Muscle layer of colon (tissue), 2 donors: Measurements from ENCODE around the gene MDM4.
"Not testable (repeated sequence)": the region's sequence is repeated elsewhere in the genome, so short reads cannot be mapped to it uniquely, and the experiment has no call there.

Source experiments
- H3K27ac ChIP-seq: one replicate; pipeline ENCODE4 v1.7.0; 2013; ENCODE audit warnings: low read depth, mild to moderate bottlenecking, low read length, moderate library complexity
- H3K27me3 ChIP-seq, 2 donors: one replicate each; pipeline ENCODE4 v1.7.0; 2013; ENCODE audit warnings: low read length in 2 of 2, mild to moderate bottlenecking in 2 of 2; ENCODE audit not compliant: insufficient read depth in 2 of 2, control insufficient read depth in 1 of 2
- H3K36me3 ChIP-seq: one replicate; pipeline ENCODE4 v1.7.0; 2013; ENCODE audit warnings: mild to moderate bottlenecking, low read length; ENCODE audit not compliant: insufficient read depth
- H3K4me1 ChIP-seq: one replicate; pipeline ENCODE4 v1.7.0; 2013; ENCODE audit warnings: mild to moderate bottlenecking, low read length; ENCODE audit not compliant: insufficient read depth
- H3K4me3 ChIP-seq, 2 donors: one replicate each; pipeline ENCODE4 v1.7.0; 2013; ENCODE audit warnings: low read length in 2 of 2, low read depth in 1 of 2, mild to moderate bottlenecking in 1 of 2, moderate library complexity in 1 of 2
- H3K9ac ChIP-seq: one replicate; pipeline ENCODE4 v1.7.0; 2013; ENCODE audit warnings: low read length
- H3K9me3 ChIP-seq: one replicate; pipeline ENCODE4 v1.7.0; 2013; ENCODE audit warnings: mild to moderate bottlenecking, low read length
- donor health status: abdominal sarcoma.
- donor health status: Adenocarcinoma of cecum.

Gene MDM4

DNA sequence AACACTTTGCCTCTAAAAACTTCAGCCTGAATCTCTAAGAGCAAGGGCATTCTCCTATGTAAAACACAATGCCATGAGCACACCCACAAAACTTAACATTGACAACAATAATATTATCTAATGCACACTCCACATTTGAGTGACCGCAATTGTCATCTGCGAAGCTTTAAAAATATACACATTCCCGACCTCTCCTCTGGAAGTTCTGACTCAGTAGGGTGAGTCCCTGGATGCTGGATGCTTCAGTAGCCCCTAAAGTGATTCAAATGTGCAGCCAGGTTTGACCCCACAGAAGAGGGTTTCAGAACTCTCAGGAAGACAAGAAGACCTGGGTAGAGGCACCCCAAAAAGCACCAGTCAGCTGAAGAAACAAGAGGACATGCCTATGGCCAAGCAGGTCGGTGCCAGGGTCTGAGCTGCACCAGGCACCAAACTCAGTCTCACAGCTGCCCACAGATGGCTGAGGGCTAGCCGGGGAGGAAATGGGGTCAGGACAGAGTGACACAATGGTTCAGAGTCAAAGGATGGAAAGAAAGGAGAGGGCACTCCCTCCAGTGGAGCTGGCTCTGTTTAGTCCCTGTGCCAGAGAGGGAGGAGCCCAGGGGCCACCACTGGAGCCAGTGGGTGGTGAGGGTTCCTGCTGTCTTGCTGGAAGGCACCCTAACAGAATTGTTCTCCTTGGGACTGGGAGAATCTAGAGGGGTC lies 39.0 kb upstream of the MDM4 start:
- H3K9me3 ChIP-seq: no peaks in the 10 kb centered on the region
- H3K36me3 ChIP-seq: no peaks in the 10 kb centered on the region
- no peak overlapping the region for H3K9ac ChIP-seq
- H3K4me1 ChIP-seq: peaks cover 46% of the 10 kb centered on the region
- H3K27ac ChIP-seq: no peak overlapping the region
- peak overlapping the region in 1 of 2 donors; percentile 2 for H3K4me3 ChIP-seq
- H3K27me3 ChIP-seq: no peaks in the 10 kb centered on the region

DNA sequence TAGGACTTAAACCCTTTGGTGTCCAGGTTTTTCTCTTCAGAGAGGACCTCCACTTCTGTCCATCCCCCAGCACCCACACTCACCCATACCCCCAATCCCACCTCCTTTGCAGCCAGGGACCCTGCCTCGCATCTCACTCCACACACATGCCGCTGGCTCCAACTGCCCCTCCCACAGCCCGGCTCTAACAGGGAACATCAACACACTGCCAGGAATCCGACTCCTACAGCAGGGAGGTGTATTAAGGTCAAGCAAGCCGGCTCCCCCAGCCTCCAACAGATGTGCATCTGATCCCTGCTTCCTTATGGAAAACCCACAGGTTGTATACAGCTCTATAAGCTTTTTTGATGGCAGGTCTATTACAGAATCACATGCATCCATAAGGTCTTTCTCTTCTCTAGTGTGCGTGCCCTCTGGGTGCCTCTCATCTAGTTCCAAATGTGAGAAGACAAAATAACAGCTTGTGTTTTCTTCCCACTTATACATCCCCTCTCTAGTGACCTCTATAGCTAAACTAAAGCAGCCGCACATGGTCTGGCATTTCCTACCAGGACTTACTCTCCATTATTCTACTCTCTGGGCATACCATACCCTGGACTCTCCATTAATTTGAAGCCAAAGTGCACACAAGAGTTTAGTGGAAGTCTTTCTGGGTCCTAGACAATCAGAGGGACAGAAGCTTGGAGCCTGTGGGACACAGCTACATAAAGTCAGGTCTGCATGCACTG lies 37.9 kb upstream of the MDM4 start:
- no peaks in the 10 kb centered on the region for H3K36me3 ChIP-seq
- no peak overlapping the region for H3K9ac ChIP-seq
- H3K4me3 ChIP-seq: no peak overlapping the region
- H3K9me3 ChIP-seq: no peaks in the 10 kb centered on the region
- peaks cover 54% of the 10 kb centered on the region for H3K4me1 ChIP-seq
- no peak overlapping the region for H3K27ac ChIP-seq
- no peaks in the 10 kb centered on the region for H3K27me3 ChIP-seq

DNA sequence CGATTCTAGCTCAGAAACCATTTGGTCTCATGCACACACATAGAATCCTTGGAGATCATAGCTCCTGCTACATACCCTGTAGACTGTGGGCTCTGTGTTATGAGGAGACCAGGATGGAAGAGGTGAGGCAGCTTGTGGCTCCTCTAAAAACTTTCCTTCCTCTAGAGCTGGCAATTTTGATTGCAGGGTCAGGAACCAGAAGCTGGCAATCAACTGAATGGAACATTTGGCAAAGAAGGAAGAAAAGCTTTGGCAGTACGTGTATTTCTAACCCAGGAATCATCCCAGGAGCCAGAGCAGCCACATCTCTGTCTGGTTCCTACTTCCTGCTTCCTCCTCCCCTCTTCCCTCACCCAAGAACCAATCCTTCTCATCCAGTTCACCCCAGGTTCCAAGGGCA lies 37.3 kb upstream of the MDM4 start:
- H3K4me3 ChIP-seq: no peak overlapping the region
- no peak overlapping the region for H3K27ac ChIP-seq
- no peak overlapping the region for H3K9ac ChIP-seq

DNA sequence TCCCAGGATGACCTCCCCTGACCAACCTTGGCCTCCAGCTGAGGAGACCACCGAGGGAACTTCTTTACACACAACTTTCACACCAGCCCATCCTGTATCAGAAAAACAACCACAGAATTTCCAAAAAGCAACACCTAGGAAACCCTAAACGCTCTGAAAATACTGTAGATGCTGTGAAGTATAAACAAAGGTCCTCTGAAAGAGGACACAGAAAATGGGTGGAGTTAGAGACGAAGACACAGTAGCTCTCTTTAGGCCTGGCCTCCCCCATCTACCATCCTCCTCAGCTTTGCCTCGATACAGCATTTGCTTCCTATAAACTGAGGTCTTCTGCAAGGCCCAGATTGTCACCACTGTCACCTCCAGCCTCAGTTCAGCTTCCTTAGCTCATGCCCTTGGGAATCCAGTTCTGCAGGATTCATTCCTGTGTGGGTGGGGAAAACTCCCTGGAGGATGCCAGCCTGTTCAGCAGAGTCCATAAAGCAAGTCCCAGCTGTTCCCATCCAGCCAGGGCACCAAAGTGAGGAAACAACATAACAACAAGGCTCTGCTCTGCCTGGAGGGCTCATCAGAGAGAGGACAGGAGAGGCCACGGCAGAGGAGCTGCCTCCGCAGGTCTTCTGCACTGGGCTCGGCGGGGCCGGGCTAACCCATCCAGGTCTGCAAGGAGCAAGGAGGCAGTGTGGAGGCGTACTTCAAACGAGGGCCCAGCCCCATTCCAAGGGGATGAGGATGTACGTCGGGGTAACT lies 36.6 kb upstream of the MDM4 start:
- Histone ChIP-seq H3K9me3 (no peaks in the 10 kb centered on the region), H3K4me3 (no peak overlapping the region), H3K9ac (no peak overlapping the region), H3K36me3 (no peaks in the 10 kb centered on the region), H3K27me3 (no peaks in the 10 kb centered on the region), H3K4me1 (peaks cover 54% of the 10 kb centered on the region), H3K27ac (no peak overlapping the region)

More for the DNA sequence above, 37.3 kb upstream of the MDM4 start:
- no peaks in the 10 kb centered on the region for H3K27me3 ChIP-seq
- H3K9me3 ChIP-seq: no peaks in the 10 kb centered on the region
- H3K4me1 ChIP-seq: peaks cover 54% of the 10 kb centered on the region
- H3K36me3 ChIP-seq: no peaks in the 10 kb centered on the region

DNA sequence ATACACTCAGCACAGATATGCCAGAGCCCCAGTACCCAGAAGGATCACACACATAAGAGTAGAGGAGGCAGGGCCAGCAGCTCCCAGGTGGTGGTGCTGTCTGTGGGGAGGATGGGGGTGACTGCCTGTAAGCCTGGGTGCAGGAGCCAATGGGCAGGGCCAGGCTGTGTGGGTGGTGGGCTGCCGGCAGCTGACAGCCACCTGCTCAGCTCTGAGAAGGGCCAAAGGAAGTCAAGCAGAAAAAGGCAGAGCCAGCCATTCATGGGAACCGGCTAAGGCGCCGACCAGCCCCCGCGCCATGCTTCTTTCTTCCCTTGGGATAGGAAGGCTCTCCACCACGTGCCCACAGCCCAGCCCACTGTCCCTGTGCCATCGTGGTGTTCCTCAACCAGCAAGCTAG lies 35.7 kb upstream of the MDM4 start:
- no peak overlapping the region for H3K27ac ChIP-seq

DNA sequence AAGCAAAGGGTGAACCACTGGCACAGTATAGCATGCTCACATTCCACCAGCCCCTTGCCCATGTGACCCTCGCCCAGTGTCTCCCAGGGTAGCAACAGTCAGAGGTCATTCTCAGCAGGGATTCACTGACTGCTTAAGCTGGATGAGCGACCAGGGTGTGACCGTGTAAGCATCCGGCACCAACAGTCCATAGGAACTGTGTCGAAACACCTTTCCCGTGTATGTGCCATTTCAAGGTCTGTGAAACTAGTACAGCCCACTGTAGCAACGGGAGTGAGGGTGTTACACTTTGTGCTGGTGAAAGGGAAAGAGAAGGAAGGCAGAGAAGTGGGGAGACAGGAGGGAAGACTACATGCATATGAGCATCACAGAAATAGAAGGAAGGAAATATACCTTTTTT lies 32.4 kb upstream of the MDM4 start:
- Histone ChIP-seq H3K27me3 (no peaks in the 10 kb centered on the region), H3K9me3 (no peaks in the 10 kb centered on the region), H3K27ac (no peak overlapping the region), H3K36me3 (no peaks in the 10 kb centered on the region), H3K9ac (no peak overlapping the region), H3K4me1 (peaks cover 29% of the 10 kb centered on the region), H3K4me3 (no peak overlapping the region)

More for the DNA sequence above, 35.7 kb upstream of the MDM4 start:
- H3K27me3 ChIP-seq: no peaks in the 10 kb centered on the region
- no peak overlapping the region for H3K9ac ChIP-seq
- no peaks in the 10 kb centered on the region for H3K9me3 ChIP-seq
- peaks cover 54% of the 10 kb centered on the region for H3K4me1 ChIP-seq
- no peaks in the 10 kb centered on the region for H3K36me3 ChIP-seq
- no peak overlapping the region for H3K4me3 ChIP-seq

DNA sequence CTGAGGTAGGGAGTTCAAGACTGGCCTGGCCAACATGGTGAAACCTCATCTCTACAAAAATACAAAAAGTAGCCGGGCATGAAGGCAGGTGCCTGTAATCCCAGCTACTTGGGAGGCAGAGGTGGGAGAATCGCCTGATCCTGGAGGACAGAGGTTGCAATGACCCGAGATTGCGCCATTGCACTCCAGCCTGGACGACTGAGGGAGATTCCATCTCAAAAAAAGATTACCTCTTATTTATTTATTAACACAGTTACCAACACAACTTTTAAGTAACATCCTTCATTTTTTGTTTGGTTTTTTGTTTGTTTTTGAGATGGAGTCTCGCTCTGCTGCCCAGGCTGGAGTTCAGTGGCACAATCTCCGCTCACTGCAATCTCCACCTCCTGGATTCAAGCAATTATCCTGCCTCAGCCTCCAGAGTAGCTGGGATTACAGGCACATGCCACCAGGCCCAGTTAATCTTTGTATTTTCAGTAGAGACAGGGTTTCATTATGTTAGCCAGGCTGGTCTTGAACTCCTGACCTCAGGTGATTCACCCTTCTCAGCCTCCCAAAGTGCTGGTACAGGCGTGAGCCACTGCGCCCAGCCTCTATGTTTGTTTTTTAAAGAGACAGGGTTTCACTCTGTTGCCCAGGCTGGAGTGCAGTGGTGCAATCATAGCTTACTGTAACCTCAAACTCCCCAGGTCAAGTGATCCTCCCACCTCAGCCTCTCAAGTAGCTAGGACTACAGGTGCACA lies 29.5 kb upstream of the MDM4 start:
- H3K36me3 ChIP-seq, H3K9ac ChIP-seq, H3K27ac ChIP-seq, H3K9me3 ChIP-seq, H3K27me3 ChIP-seq, H3K4me3 ChIP-seq: not testable (repeated sequence)
- H3K4me1 ChIP-seq: peaks cover 16% of the 10 kb centered on the region

DNA sequence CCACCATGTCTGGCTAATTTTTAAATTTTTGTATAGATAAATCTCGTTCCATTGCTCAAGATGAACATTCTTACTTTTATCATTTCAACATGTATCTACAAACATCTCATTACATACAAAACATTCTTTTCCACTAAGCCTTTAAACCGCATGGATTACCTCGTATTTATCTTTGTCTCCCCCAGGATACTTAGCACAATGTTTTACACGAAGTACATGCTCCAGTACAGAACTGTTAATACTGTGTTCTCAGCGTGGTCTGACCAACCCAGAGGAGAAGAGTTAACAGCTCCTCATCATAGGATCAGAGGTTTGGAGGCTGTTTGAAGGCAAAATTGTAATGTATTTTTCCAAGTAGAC lies 29.0 kb upstream of the MDM4 start:
- Histone ChIP-seq H3K9me3 (no peaks in the 10 kb centered on the region), H3K36me3 (no peaks in the 10 kb centered on the region), H3K27ac (no peak overlapping the region), H3K27me3 (no peaks in the 10 kb centered on the region), H3K4me1 (peaks cover 16% of the 10 kb centered on the region), H3K4me3 (no peak overlapping the region), H3K9ac (no peak overlapping the region)

DNA sequence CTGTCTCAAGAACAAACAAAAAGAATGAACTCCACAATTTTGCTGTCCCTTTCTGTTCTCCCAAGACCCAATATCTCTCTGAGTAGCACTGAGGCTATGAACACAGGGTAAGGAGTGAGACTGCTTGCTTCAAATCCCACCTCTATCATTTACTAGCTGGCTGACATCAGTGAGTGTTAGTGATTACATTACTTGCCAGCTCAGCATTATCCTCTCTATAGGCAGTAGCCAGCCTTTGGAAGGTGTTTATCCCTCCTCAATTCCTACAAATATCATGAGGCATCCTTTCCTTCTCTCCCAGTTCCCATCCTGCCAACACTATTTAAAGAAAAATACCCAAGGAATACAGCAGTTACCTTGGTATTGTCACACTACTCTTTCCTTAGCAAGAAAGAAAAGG lies 24.6 kb upstream of the MDM4 start:
- H3K27me3 ChIP-seq: no peaks in the 10 kb centered on the region
- peaks cover 28% of the 10 kb centered on the region for H3K4me1 ChIP-seq
- H3K9me3 ChIP-seq: no peaks in the 10 kb centered on the region
- no peak overlapping the region for H3K27ac ChIP-seq
- H3K36me3 ChIP-seq: no peaks in the 10 kb centered on the region
- no peak overlapping the region for H3K9ac ChIP-seq
- H3K4me3 ChIP-seq: no peak overlapping the region

DNA sequence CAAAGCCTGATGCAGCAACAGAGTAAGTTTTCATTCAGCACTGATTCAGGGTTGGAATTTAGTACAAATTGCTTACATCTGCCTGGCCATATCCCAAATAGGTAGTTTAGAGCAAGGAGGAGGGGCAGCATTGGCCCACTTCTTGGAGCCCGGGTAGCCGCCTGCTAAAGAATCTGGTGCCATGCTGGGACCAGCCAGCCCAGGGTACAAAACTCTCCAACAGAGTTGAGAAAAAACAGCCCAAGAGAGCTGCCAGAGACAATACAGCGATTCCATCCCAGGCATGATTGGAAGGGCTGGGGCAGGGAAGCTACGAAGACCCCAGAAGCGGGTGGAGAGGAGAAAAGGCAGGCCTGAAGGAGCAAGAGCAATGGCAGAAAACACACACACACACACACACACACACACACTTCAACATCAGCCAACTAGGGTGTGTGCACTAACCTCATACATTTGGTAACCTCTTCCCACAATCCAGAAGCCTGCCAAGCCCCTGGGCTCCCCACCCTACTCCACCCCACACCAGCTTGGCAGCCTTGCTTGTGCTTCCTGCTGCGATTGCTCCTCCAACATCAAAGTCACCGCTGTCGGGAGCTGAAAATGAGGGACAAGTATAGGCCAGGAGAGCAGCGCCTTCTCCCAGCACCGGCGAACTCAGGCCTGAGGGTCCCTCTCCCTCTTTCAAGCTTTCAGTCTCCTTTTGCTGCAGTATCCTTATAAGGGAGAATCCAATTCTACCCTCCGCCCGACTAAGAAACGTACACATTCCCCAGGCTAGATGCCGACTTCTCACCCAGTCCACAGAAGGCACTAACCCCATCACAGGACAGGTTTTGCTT lies 22.8 kb upstream of the MDM4 start:
- peaks cover 28% of the 10 kb centered on the region for H3K4me1 ChIP-seq
- peak overlapping the region; percentile 75 to 95 for H3K4me3 ChIP-seq
- H3K27me3 ChIP-seq: no peaks in the 10 kb centered on the region
- no peaks in the 10 kb centered on the region for H3K36me3 ChIP-seq
- peak overlapping the region; percentile 89 for H3K27ac ChIP-seq
- H3K9ac ChIP-seq: peak overlapping the region; percentile 58
- no peaks in the 10 kb centered on the region for H3K9me3 ChIP-seq
